Endothelial cell of umbilical vein (primary cell): ENCODE results near the gene AGBL3. TPM values are rescaled to one million over a fixed set of nuclear protein-coding genes. Genes with fewer than 3 reads are reported as not detected.
"Not testable (repeated sequence)": the region's sequence is repeated elsewhere in the genome, so short reads cannot be mapped to it uniquely, and the experiment has no call there.

Source experiments
- BruUV-seq: library from RNA; stranded (reverse); fragments of 400-500 nt; replicated peaks from 2 replicates; lab custom pipeline; 2021; lab: Mats Ljungman, UMichigan
- CTCF ChIA-PET: fragments of 300-600, 350-600 bp; sonication (Branson Sonifier 250); formaldehyde crosslinking; loops from one replicate; lab custom pipeline; 2021; ENCODE audit warnings: antibody characterized with exemption, inconsistent platforms; lab: Charles Lee
- POLR2A ChIA-PET: fragments of 300-600, 350-600 bp; sonication (Branson Sonifier 250); formaldehyde crosslinking; loops from one replicate; lab custom pipeline; 2021; ENCODE audit warnings: antibody characterized with exemption, inconsistent platforms; lab: Charles Lee
- DNase-seq: peaks from one replicate; pipeline ENCODE4 v3.0.0-alpha.2; 2011; ENCODE audit warnings: low read depth, low spot score
- FAIRE-seq: peaks from 2 replicates; lab custom pipeline; 2011; peaks lifted over from hg19 to GRCh38; lab: Jason Lieb, UNC
- H2AFZ ChIP-seq: 2 replicates; pipeline ENCODE4 v1.6.0; 2012; ENCODE audit warnings: low read depth, low read length, control low read depth, inconsistent platforms
- H3K27ac ChIP-seq: 2 replicates; pipeline ENCODE4 v1.5.1; 2011; ENCODE audit warnings: low read depth, mild to moderate bottlenecking, control low read depth, low read length, moderate library complexity; ENCODE audit not compliant: insufficient read depth
- H3K27me3 ChIP-seq, 2 experiments: 2 replicates each; pipeline versions ENCODE4 v1.6.0 to v1.6.1; 2011; ENCODE audit warnings: low read length in 2 of 2, mixed read lengths in 1 of 2; ENCODE audit not compliant: control insufficient read depth in 2 of 2, insufficient read depth in 2 of 2
- H3K36me3 ChIP-seq, 2 experiments: 2 replicates in 1 of 2; 3 replicates in 1 of 2; pipeline ENCODE4 v1.5.1; 2011; ENCODE audit warnings: low read length in 2 of 2, mild to moderate bottlenecking in 1 of 2, moderate library complexity in 1 of 2; ENCODE audit not compliant: control insufficient read depth in 2 of 2, insufficient read depth in 2 of 2; ENCODE audit errors: extremely low read depth in 1 of 2
- H3K4me1 ChIP-seq: 3 replicates; pipeline ENCODE4 v1.5.1; 2011; ENCODE audit warnings: mild to moderate bottlenecking, low read length; ENCODE audit not compliant: control insufficient read depth, insufficient read depth; ENCODE audit errors: extremely low read depth
- H3K4me2 ChIP-seq: 2 replicates; pipeline ENCODE4 v1.6.1; 2011; ENCODE audit warnings: low read length, control low read depth, mixed read lengths; ENCODE audit not compliant: insufficient read depth
- H3K4me3 ChIP-seq, 3 experiments: fragments of 200-600 bp in 1 of 3; sonication (generic), shearing (Covaris generic) in 1 of 3; replicated peaks in 1 of 3; 2 replicates each; pipeline ENCODE4 v1.5.1; 2011 to 2016; ENCODE audit warnings: control low read depth in 3 of 3, low read length in 3 of 3, mild to moderate bottlenecking in 2 of 3, inconsistent platforms in 1 of 3, low read depth in 1 of 3, moderate library complexity in 1 of 3; ENCODE audit not compliant: insufficient read depth in 1 of 3
- H3K79me2 ChIP-seq: 2 replicates; pipeline ENCODE4 v1.6.0; 2012; ENCODE audit warnings: low read length, inconsistent platforms; ENCODE audit not compliant: control insufficient read depth, insufficient read depth
- H3K9ac ChIP-seq: replicated peaks from 2 replicates; pipeline ENCODE3; 2011; ENCODE audit warnings: low read length, control low read depth; ENCODE audit not compliant: insufficient read depth; ENCODE audit errors: extremely low read depth
- H3K9me1 ChIP-seq: replicated peaks from 3 replicates; pipeline ENCODE4 v1.6.0; 2011; ENCODE audit warnings: mild to moderate bottlenecking, low read length; ENCODE audit not compliant: control insufficient read depth, insufficient read depth; ENCODE audit errors: extremely low read depth
- H3K9me3 ChIP-seq: replicated peaks from 2 replicates; pipeline ENCODE4 v1.5.1; 2012; ENCODE audit warnings: low read length, inconsistent platforms; ENCODE audit not compliant: control insufficient read depth, insufficient read depth
- H4K20me1 ChIP-seq: replicated peaks from 2 replicates; pipeline ENCODE3; 2011; ENCODE audit warnings: mild to moderate bottlenecking, low read length; ENCODE audit not compliant: control insufficient read depth, insufficient read depth; ENCODE audit errors: extremely low read depth
- CTCF ChIP-seq, 2 donors: IDR thresholded peaks; 1 replicate in 1 of 2; 2 replicates in 1 of 2; pipeline ENCODE4 v1.5.1; 2011; ENCODE audit warnings: low read length in 2 of 2, mild to moderate bottlenecking in 2 of 2, moderate library complexity in 2 of 2, control low read depth in 1 of 2, inconsistent platforms in 1 of 2, low read depth in 1 of 2; ENCODE audit not compliant: insufficient read depth in 1 of 2; ENCODE audit errors: extremely low read depth in 1 of 2
- MAX ChIP-seq: IDR thresholded peaks from 2 replicates; pipeline ENCODE4 v1.6.1; 2011; ENCODE audit not compliant: insufficient read depth, insufficient read length
- POLR2AphosphoS5 ChIP-seq: IDR thresholded peaks from 2 replicates; pipeline ENCODE4 v1.6.1; 2012; ENCODE audit warnings: low read depth, mild to moderate bottlenecking, control low read depth, low read length, moderate library complexity; ENCODE audit not compliant: insufficient read depth
- dilution Hi-C: fragments of 300-500 bp; cut with MboI; formaldehyde crosslinking; loops from one replicate; pipeline ENCODE4 v1.15.0; 2019; ENCODE audit warnings: low sequenced_read_pairs; ENCODE audit not compliant: extremely low pct_ligation_motif_present
- intact Hi-C: fragments of 100-400 bp; cut with micrococcal nuclease; formaldehyde crosslinking; loops from one replicate; pipeline ENCODE4 v1.10.0; 2022
- polyA plus RNA-seq, 4 experiments: library from polyadenylated mRNA; depleted of rRNA in 3 of 4; stranded (reverse) in 3 of 4; unstranded in 1 of 4; fragments of >200 nt; gene quantifications; 2 replicates each; pipeline versions ENCODE4 v1.2.1 to v1.2.3, GENCODE V29; 2011 to 2012; ENCODE audit warnings: missing spikeins in 1 of 4
- total RNA-seq: library from RNA; stranded (reverse); gene quantifications from 2 replicates; pipeline ENCODE4 v1.2.3, GENCODE V29; 2021

The AGBL3 gene
- total and polyA plus RNA-seq, 2 donors (not counting 3 experiments of a cell fraction or from before 2014, with no cell fraction given) = 0.97 to 3.2 TPM

DNA sequence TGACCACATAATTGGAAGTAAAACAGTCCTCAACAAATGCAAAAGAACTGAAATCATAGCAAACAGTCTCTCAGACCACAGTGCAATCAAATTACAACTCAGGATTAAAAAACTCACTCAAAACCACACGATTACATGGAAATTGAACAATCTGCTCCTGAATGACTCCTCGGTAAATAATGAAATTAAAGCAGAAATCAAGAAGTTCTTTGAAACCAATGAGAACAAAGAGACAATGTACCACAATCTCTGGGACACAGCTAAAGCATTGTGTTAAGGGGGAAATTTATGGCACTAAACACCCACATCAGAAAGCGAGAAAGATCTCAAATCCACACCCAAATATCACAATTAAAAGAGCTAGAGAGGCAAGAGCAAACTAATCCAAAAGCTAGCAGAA lies 138.3 kb downstream of the AGBL3 start:
- H3K4me2 ChIP-seq, H2AFZ ChIP-seq, BruUV-seq, H3K9me3 ChIP-seq, intact Hi-C loops, POLR2A ChIA-PET, dilution Hi-C loops, H3K4me1 ChIP-seq, H3K9ac ChIP-seq, H4K20me1 ChIP-seq, DNase-seq, H3K27ac ChIP-seq, H3K79me2 ChIP-seq, H3K9me1 ChIP-seq, H3K4me3 ChIP-seq, FAIRE-seq, H3K36me3 ChIP-seq, H3K27me3 ChIP-seq: not testable (repeated sequence)
- CTCF ChIA-PET = interaction anchor here (1.4 kb wide), 1 partner anchor 37 kb away, joined by 3 read pairs; no protein-coding TSS in a partner anchor

DNA sequence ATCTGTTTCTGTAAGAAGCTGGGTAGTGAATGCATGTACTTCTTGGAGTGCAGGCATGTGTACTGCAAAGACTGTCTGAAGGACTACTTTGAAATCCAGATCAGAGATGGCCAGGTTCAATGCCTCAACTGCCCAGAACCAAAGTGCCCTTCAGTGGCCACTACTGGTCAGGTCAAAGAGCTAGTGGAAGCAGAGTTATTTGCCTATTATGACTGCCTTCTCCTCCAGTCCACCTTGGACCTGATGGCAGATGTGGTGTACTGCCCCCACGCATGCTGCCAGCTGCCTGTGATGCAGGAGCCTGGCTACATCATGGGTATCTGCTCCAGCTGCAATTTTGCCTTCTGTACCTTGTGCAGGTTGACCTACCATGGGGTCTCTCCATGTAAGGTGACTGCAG lies 142.6 kb downstream of the AGBL3 start:
- TF ChIP-seq MAX = no peak
- TF ChIP-seq CTCF (IDR thresholded peaks at IDR 0.05; ENCODE audit: extremely low read depth in 1 of 2, insufficient read depth in 1 of 2, low read depth in 1 of 2, low read length in 2 of 2) = no peak
- no peak for TF ChIP-seq POLR2AphosphoS5
- DNase-seq = no peak

More for the DNA sequence above, 142.6 kb downstream of the AGBL3 start:
- Histone ChIP-seq H3K4me2 (no peak overlapping the region), H3K4me1 (no peaks in the 10 kb centered on the region), H3K79me2 (no peaks in the 10 kb centered on the region), H3K36me3 (no peaks in the 10 kb centered on the region), H3K27ac (no peak overlapping the region), H3K9me1 (no peaks in the 10 kb centered on the region), H3K4me3 (no peak overlapping the region), H2AFZ (no peak overlapping the region), H4K20me1 (no peaks in the 10 kb centered on the region), H3K9me3 (no peaks in the 10 kb centered on the region), H3K27me3 (peaks cover 0 to 1% of the 10 kb centered on the region in 2 experiments), H3K9ac (no peak overlapping the region)
- POLR2A ChIA-PET = no interaction called here
- no peak for FAIRE-seq
- intact Hi-C loops (no loop called here), dilution Hi-C loops (no loop called here)
- CTCF ChIA-PET = interaction anchor here (1.0 to 1.9 kb wide), 4 partner anchors 15 to 32 kb away, joined by 3 to 7 read pairs (median 4); partner anchors contain the start of gene TMEM140
- no TSS peak for BruUV-seq
